GM21529 (cell line): ENCODE data around the gene RIOX2.

Experiments
- ATAC-seq: cut with Tn5 transposase; IDR thresholded peaks from one replicate; pipeline ENCODE4 v1.9.1; 2021; ENCODE audit not compliant: unreplicated experiment

Gene RIOX2

DNA sequence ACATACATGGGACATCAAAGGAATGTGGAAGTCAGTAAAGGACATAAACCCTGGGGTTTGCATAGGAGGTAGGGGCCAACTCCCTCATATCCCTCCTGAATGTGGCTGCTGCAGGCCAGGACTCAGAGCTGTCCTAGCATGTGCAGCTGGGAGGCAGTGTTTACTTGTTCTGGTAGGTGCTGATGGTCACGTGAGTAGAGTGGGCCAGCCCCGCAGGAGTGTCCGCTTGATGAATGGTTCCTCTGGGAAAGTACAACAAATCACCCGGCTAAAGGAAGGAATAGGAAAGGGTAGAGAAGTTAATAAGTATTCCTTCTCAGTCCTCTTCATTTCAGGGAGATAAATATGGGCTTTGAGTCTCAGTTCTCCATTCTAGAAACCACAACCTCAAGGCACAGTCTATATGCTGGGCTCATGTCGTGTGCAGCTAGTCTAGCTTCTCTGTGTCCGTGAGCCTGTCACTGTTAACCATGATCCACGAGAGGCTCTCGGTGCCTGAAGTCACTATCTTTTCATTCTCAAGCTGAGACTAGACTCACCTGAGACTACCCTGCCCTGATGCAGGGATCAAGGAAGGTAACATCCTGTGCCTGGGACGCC lies 17.9 kb downstream of the RIOX2 start:
- ATAC-seq: peak; percentile 46

DNA sequence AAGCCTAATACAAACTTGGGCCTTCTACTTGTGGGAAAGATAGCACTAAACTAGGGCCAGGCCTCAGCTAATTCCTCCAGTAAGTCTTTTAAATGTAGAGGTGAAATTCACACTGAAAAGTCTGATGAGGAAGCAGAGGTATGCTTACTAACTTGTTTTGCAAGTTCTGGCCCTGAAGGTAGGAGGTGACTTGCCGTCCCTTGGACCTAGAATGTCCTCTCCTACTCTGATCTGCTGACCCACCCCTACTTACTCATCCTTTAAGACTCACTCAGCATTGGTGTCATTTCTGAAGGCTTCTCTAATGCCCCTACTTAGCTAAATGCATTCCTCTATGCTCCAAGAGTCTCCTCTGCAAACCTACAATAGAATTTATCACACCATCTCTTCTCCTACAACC lies 19.4 kb downstream of the RIOX2 start:
- no peak for ATAC-seq

DNA sequence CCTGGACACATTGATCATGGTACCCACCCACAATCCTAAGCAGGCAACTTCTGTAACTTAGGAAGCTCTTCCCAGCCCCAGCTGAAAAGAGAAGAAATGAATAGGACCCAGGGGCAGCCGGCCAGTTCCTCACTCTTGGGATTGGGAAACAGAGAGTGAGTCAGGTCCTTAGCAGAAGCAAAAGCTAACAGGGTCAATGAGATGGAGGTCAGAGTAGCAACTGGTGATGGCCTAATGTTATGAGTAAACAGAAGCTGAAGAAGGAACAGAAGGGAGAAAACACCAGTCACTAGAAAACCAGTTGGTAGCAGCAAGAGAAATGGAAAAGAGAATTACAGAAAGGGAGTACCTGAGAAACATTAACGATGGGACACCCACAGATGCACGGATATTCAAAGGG lies 20.0 kb downstream of the RIOX2 start:
- ATAC-seq: no peak

DNA sequence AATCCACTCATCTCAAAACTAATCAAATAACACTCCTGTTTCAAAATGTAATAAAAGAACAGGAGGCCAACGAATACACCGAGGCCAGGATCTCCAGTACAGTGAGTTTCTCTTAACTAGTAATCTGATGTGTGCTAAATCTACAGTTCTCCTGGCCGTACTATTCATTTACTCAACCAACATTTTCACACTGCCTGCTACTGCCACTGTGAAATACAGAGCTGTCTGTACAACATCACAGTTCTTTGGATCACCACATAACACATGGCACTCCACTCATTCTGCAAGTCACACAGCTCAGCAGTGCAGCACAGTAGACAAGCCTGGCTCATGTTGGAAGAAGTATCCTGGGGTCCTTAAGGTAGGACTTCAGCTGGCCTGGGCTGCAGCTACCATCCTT lies 21.9 kb downstream of the RIOX2 start:
- no peak for ATAC-seq

DNA sequence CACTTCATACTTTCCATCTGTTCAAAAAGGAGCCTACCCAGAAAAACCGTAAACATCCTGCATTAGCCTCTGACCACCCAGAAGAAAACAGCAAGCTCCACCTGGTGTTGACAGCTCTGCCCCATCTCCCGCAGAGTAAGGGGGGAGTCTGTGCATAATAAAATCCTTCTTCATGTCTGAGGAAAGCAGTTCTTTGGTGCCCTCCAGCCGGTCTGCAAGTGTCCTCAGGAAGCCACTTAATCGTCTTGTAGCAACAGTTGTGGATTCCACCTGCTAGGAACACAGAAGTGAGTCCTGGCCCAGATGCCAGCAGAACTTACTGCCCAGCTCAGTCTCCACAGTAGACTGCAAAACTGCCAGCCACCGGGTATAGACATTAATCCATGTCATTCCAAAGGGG lies 22.5 kb downstream of the RIOX2 start:
- no peak for ATAC-seq

DNA sequence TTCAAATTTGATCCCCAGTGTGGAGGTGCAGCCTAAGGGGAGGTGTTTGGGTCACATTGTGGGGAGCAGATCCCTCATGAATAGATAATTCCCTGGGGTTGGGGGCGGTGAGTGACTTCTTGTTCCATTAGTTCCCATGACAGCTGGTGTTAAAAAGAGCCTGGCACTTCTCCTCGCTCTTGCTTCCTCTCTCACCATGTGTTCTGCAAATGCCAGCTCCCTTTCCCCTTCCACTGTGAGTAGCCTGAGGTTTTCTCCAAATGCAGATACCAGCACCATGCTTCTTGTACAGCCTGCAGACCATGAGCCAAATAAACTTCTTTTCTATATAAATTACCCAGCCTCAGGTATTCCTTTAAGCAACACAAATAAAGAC lies 23.1 kb downstream of the RIOX2 start:
- ATAC-seq: no peak

DNA sequence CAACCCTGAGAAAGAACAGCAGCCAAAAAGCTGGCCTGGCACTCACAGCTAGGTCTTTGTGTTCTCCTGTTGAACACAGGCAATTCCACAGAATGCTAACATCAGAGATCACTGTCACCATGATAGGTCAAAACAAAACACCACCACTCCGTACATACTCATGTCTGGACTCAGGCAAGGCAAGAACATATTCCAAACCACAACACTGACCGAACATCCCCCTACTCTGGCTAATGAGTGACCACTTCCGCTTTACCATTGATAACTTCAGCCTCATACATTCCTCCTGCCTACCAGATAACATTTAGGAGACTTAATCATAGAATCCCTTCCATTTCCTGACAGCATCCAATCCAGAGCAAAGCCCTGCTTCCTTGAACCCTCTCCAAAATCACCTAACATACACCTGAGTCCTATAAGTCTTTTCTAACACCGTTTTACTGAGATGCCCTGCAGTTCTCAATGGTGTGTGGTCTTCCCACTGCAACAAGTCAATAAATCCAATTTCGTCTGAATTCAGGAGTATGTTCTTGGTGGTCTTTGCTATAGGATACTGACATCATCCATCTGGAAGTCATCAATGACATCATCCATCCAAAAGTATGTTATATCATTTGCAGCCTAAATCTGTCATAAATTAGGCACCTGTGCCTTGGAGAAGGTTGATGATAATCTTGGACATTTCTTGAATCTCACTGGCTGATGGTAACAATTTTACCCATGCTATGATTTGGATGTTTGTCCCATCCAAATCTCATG lies 23.7 kb downstream of the RIOX2 start:
- ATAC-seq: no peak

DNA sequence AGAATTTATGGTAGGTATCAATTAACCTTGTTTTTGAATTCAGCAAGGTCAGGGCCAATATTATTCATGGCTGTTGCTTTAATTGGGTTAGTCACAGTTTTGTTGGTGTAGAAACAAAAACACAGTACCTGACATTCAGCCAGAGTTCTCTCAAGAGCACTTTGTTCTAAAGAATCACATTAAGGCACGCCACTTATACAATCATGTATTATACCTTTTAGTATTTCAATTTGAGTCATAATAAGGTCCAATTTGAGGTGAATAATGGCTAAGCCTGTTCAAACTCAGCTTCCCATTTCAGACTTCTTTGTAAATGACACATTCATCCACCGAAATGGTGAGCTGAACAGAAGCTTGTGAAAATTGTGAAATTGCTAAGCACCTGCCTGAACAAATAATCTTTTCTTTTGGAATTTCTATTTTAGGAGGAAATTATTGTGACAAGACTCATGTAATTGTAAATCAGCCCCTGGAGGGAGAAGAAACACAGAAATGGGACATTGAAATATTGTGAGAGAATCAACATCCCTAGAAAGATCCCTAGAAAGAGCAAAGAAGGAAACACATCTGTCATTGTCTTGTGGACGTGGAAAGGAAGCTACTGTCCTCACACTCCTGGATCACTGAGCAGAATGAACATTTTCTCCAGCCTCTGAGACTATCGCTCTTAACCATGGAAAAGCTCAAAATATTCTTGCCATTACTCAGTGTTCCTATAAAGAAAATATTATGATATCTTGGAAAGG lies 29.3 kb downstream of the RIOX2 start:
- no peak for ATAC-seq

DNA sequence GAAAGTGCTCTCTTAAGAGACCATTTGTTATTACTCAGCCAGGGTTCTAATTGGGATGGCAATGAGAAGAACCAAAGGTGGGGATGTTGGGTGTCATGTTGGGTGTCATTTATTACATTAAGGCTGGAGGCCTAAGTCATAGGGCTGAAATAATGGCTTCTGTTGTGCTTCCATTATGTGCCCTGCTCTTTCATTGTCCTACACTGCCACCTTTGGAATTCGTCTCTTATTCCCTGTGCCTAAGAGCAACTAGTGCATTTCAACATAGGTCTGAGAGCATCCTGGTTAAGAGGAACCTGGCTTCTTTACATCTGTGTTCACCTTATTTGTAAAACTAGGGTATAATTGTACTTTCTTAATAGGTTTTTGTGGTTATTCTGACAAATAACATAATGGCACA lies 32.2 kb downstream of the RIOX2 start:
- ATAC-seq: no peak

DNA sequence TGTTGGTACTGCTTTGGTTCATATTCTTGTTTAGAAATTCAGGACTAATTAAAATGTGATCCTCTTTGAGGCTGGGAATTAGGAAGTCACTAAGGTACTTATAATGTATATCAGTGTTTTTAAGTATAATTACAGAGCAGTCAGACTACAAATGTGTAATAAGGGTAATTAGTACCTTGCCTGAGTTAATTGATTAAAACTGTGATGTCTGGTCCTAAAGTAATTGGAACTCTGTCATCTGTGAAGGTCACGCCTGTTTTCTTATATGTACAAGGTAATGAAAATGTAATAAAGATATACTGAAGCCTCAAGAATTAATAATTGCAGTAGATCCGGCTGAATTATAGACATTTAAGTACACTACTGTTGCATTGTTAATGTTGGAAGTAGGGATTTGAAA lies 32.8 kb downstream of the RIOX2 start:
- no peak for ATAC-seq

DNA sequence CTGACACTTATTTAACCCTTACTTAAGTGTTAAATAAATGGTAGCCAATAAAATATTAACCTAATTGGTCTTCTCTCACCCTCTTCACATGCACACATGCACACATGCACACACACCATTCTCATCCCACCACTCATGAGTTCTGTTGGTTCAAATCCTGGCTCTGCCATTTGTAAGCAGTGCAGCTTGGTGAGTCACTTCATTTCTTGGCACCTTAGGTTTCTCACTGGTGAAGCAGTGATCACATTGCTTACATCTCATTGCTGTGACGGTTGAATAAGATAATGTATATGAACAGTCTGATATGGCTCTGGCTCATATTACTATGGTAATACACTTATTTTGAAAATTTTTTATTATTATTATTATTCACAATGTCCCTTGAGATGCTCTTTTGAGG lies 33.8 kb downstream of the RIOX2 start:
- no peak for ATAC-seq

DNA sequence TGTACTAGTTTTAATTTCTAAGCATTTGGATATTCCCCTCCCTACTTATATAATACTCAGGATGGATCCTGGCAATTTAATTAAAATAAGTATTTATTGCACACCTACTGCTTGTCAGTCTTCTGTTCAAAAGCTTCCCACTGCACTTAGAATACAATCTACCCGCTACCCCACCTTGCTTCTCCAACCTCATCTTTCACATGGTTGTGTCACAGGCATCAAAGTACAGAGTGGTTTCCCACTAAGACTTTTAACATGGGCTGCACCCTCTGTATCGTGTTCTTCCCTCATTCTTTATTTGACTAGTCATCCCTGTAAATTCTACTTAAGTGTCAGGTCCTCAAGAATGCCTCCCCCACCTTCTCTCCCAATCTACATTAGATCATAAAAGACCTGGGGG lies 35.0 kb downstream of the RIOX2 start:
- ATAC-seq: no peak

DNA sequence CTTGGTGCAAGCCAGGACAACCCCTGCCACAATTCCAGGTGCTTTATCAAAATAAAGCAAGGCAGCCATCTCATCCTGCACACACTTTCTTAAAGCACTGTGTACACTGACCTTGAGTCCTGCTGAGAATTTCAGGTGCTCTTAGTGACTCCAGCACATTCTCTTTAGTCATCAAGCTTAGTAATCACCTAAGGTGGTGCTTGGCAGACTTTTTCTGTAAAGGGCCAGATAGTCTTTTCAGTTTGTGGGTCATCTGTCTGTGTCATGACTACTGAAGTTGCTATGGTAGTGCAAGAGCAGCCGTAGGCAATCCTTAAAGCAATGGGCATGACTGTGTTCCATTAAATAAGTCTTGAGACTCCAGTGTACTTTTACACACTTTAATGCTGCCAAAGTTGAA lies 36.4 kb downstream of the RIOX2 start:
- no peak for ATAC-seq

DNA sequence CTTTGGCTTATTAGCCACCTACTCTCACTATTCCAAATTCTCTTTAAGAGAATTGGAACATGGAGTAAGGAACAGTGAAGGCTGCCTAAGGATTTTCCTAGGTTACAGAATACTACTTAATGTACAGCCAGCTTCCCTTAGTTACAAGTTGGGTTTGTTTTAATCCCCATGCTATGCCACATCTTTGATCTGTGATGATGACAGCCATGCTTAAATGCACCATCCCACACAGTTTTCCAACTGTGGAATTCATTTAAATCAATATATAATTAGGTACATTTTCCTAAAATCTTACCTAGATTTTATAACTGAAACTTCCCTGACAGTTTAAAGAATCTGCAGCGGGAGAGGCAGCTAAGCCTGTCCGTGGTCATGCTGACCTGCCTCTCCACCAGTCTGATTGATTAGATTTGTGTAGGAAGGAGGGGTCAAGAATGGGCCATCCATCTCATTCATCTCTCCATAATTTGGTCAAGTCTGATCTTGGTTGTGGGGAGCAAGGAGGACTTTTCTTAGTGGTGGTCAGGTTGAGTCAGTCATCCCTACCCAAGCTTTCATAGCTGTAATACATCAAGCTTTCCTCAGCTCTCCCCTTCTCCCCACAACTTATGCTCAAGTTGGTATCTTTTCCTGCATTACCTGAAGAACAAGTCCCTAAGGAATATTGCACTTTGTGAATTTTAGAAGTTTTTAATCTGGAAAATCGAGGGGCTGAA lies 37.1 kb downstream of the RIOX2 start:
- no peak for ATAC-seq

DNA sequence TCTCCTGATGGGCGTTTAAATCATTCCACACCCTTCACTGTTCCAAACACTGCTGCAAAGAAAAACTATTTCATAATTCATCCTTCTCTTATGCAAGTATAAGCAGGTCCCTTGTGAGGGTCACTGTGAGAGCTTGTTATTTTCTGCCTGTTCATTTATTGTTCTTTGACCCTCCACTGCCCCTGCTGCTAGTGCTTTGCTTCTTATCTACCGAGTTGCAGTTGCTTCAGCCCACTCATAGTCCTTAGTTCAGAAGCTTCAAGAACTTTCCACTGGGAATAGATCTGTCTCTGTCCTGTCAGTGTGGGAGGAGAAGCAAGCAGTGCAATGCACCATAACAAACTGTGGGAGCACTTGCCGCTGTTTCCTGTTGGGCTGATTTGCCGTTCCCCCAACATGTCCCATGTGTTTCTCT lies 39.8 kb downstream of the RIOX2 start:
- no peak for ATAC-seq

DNA sequence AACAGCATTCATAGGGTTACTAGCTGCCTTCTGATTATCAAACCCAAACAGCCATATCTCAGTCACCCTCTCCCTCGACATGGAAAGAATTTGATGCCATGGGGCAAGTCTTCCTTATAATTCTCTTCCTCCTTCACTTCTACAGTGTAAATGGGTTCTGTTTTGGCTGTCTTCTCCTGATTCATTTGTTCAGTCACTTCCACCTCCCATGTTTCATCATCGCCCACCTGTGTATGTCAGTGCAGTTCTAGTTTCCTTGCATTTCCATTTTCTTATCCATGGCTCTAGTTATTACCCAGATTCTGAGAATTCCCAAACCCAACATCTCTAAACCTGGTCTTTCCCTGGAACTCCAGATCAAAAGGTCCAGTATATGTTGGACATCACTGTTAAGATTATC lies 41.0 kb downstream of the RIOX2 start:
- no peak for ATAC-seq

DNA sequence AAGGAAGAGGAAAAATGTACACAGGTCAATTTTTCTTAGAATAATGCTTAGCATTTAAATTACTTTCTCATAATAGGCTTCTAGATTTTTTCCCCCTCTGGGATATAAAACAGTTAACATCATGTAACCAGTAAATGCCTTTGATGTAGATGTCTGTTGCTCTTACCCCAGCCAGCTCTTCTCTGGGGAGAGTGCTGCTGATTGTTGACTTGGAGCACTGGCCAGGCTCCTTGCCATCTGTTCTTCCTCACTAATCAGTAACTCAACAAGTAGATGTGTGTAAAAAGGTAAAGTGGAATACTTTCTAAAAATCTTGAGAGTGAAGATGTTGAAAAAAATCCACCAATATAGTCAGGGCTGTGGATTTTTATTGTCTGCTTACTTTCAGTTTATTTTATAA lies 42.2 kb downstream of the RIOX2 start:
- no peak for ATAC-seq

DNA sequence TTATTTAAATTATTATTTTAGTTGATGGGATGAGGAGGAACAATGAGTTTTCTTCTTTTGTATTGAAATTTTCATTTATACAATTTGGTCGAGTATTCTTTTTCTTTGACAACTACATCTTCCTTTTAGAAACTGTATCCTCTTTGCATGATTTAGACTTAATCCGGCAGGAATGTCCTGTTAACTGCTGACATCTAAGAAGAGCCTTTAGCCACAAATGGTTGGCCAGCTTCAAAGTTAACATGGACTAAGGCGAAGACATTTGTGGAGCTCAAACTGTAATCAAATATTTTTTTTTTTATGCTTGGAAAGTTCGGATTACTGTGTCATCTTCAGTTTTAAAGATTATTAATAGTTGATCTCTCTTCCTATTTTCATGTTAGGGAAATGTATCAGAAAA lies 43.2 kb downstream of the RIOX2 start:
- no peak for ATAC-seq

DNA sequence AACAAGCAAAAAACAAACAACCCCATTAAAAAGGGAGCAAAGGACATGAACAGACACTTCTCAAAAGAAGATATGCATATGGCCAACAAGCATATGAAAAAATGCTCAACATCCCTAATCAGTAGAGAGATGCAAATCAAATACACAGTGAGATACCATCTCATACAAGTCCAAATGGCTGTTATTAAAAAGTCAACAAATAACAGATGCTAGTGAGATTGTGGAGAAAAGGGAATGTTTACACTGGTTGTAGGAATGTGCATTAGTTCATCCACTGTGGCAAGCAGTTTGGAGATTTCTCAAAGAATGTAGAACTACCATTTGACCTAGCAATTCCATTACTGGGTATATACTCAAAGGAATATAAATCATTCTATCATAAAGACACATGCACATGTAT lies 44.5 kb downstream of the RIOX2 start:
- ATAC-seq: no peak

DNA sequence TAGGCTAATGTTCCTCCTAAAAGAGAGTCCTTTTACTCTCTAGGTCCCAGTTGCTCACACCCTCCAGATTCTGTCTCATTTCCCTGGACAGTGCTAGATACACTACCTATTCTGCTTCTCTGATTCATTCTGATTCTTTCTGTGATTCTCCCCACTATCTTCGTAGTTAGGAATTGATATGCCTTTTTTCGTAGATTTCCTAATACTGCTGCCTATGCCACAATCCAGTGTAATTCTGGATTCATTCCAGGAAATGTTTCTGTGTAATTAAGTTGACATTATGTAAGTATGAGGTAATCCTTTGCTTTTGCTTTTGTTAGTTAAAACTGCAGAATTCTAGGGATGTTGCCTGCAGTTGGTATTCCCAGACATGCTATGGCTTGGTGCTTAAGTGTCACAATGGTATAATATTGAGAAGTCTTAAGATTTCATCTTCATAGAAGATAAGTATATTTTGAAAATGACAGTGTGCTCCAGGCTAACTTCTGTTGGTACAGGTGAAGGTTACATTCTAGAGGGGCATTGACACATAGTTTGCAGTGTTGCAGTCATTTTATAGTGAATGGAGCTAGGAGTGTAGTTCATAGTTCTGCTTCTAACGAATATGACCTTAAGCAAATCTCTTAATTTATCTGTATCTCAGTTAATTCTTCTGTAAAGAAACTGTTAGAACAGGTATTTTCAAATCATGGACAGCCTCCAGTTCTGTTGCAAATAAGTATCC lies 54.3 kb downstream of the RIOX2 start:
- ATAC-seq: no peak

DNA sequence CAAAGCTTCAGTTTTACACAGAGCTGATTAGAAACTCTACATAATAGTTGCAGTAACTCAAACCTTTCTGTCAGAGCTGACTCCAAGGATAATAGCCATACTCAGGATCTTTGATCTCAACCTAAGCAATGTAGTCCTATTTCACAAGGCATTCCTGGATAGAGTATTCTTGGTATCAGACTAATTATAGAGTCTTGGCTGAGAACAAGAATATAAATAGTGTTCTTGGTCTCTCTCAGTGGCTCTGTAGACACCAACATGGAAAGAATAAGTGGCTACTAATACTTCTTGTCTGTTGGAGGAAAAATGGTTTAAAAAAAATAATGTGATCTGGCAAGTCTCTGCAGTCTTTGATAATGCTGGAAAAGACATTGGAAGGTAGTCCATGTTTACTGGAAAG lies 55.7 kb downstream of the RIOX2 start:
- no peak for ATAC-seq
